ENCODE data around the gene ILK.
A peak's percentile ranks its signal among the peaks of the same experiment; 100 is the strongest.

Gene ILK

DNA sequence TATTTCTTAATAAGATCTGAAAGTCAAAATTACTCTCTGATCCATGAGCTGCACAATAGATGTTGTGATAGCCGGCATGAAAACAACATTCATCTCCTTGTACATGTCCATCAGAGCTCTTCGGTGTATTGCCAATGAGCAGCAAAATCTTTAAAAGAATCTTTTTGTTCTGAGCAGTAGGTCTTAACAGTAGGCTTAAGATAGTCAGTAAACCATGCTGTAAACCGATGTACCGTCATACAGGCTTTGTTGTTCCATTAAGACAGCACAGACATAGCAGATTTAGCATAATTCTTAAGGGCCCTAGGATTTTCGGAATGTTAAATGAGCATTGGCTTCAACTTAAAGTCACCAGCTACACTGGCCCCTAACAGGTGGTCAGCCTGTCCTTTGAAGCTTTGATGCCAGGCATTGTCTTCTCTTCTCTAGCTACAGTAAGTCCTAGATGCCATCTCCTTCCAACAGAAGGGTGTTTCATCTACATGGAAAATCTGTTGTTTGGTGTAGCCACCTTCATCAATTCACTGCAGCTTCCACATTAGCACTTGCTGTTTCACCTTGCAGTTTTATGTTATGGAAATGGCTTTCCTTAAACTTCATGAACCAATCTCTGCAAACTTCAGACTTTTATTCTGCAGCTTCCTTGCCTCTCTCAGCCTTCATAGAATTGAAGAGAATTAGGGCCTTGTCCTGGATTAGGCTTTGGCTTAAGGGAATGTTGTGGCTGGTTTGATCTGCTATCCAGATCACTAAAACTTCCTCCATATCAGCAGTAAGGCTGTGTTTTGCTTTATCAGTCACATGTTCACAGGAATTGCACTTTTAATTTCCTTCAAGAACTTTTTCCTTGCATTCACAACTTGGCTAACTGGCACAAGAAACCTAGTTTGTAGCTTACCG lies 28.5 kb upstream of the ILK start:
- no peak for DNase-seq

DNA sequence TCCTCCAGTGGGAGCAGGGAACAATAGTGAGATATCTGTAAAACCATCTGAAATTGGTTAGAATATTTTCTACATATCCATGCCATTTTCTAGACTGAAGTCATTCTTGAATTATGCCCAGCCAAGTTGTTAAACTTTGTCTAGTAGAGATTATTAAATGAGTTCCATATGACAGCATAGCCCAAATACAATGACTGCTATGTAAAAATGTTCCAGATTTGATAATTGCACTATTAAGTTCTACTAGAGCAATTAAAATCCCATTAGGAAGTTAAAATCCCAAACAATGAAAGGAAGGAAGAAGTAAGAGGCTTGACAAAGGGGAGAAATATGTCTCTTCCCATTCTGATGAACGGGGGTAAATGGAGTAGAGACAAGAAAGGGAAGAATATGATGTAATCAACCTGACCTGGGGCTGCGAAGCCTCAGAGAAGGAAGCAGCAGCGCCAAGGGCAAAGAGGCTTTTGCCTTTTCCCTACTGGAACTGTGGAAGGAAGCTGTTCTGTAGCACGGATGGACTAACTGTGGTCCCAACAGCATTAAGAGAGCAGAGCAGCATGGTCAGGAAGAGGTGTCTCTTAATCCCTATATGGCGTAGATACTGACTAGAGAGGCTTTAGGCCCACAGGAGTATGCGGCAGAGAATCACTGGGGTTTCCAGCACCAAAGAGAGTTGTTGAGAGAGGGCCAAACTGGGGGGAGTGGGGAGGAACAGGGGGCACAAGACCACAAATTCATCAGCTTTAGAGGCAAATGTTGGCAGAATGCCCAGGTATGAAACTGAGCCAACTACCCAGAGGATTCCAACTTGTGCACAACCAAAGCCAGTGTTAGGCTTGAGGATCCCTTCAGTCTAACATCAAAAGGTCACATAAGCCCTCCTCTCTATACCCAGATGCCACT lies 26.9 kb upstream of the ILK start:
- DNase-seq = no peak

DNA sequence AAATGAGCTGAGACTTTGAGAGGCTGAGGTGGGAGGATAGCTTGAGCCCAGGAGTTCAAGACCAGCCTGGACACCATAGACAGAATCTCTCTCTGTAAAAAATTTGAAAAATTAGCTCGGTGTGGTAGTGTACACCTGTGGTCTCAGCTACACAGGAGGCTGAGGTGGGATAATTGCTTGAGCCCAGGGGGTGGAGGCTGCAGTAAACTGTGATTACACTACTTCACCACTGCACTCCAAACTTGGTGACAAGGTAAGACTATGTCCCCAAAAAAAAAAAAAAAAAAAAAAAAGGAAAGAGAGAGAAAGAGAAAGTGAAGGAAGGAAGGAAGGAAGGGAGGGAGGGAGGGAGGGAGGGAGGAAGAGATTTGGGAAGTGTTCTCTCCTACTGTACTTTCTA lies 25.4 kb upstream of the ILK start:
- DNase-seq = no peak

DNA sequence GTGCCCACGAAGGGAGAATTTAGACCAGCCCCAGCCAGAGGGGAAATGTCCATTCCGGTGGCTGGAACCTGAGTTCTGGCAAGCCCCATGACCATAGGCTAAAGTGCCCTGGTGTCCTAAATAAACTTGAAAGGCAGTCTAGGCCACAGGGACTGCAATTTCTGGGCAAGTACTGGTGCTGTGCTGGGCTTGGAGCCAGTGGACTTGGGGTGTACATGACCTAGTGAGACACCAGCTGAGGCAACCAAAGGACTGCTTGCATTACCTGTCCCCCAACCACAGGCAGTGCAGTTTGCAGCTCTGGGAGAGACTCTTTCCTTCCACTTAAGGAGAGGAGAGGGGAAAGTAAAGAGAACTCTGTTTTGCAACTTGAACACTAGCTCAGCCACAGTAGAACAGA lies 23.9 kb upstream of the ILK start:
- no peak for DNase-seq

DNA sequence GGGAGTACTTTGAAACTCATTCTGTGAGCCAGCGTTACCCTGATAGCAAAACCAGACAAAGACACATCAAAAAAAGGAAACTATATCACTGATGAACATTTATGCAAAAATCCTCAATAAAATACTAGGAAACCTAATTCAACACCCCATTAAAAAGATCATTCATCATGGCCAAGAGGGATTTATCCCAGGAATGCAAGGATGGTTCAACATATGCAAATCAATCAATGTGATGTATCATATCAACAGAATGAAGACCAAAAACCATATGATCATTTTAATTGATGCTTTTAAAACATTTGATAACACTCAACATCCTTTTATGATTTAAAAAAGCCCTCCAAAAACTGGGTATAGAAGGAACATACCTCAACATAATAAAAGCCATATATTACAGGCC lies 20.0 kb upstream of the ILK start:
- no peak for DNase-seq

DNA sequence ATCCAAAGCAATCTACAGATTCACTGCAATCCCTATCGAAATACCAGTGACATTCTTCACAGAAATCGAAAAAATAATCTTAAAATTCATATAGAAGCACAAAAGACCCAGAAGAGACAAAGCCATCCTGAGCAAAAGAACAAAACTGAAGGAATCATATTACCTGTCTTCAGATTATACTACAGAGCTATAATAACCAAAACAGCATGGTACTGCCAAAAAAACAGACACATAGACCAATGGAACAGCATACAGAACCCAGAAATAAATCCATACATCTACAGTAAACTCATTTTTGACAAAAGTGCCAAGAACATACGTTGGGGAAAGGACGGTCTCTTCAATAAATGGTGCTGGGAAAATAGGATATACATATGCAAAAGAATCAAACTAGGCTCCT lies 19.0 kb upstream of the ILK start:
- DNase-seq = no peak

DNA sequence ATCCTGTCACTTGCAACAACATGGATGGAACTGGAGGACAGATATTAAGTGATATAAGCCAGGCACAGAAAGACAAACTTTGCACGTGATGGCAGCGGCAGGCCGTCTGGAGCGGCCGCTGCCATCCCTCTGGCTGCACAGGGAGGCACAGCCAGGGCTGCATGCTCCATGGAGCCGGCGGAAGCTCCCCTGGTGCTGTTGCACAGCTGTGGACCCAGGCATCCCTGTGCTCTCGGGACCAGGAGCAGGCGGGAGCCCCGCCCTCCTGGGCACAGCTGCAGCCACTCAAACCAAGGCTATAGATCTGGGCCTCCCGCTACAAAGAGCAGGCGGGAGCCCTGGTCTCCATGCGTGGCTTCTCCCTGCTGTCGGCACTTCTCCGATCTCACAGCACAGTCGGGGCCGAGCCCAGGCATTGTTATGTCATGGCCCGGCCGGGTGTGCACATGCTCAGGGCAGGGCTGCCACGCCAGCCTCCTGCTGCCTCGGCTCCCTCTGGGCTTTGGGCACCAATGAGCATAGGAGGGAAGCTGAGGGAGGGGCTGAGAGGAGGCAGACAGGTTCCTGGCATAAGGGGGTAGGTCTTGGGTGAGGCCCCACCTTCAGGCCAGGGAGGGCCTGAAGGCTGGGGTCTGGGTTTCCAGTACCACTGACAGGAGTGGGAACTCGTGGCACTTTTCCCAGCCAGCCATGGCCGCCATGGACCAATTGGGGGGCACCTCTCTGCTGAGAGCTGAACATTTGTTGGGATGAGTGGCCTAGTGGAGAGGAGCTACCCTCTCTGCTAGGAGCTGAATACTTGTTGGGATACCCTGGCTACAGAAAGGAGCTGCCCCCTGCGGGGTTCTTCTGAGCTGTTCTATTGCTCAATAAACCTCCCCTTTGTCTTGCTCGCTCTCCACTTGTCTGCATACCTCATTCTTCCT lies 16.9 kb upstream of the ILK start:
- no peak for DNase-seq

DNA sequence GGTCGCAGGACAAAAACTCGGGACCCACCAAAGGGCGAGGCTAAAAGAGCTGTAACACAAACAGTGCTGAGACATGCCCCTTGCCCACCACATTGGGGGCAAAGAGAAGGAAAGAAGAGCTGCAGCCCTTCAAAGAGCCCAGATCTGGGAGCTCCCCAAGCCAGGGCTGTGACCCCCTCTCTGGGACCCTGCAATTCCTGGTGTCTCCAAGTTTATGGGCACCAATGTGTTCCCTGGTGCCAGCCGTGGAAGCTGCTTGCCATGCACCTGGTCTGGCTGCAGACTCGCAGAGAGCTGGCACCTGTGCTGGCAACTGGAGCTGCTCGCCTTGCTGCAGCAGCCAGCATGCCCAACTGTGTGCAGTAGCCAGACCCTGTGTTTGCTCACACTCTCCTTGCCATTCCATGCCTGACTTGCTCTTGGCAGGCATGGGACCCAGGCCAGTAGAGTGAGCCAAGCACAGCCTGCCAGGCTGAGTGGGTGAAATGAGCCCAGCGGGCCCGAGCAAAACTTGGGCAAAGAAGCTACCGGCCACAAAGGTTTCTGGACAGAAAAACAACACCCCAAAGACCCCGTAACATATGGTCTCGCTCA lies 16.1 kb upstream of the ILK start:
- no peak for DNase-seq

DNA sequence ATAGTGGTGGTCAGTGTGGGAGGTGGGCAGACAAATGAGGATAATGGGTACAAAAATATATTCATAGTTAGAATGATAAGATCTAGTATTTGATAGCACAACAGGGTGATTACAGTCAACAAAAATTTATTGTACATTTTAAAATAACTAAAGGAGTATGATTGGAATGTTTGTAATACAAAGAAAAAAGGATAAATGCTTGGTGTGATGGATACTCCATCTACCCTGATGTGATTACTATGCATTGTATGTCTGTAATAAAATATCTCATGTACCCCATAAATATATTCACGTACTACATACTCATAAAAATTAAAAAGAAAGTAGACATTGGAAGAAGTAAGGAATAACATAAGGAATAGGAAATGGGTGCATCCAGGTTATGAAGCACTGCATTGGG lies 15.6 kb upstream of the ILK start:
- DNase-seq = no peak

DNA sequence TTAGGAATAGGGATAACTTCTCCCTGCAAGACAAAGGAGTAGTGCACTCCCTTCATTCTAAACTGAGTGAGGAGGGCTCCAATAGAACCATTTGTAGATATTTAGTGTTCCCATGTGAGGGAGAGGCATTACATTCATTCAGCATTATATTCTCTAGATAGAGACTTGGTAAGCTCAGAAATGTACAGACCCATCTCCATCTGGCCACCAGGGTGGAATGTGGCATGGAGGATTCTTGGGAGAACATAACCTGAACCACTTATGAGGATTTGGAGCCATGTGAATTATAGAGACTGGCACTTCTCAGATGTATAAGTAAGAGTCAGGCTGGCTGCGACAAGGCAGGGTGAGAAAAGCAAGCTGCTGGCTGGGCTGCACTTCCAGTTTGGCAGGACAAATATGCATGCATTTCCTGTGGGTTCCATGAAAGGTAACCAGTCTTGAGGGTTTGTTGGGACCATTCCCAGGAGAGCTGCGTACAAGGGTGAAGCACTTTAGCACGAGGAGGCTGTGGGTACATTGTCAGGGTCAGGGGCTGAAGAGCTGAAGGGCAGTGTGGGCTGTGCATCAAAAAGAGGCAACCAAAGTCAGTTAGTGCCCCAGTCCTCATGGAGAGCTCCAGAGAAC lies 9.3 kb upstream of the ILK start:
- DNase-seq = no peak

DNA sequence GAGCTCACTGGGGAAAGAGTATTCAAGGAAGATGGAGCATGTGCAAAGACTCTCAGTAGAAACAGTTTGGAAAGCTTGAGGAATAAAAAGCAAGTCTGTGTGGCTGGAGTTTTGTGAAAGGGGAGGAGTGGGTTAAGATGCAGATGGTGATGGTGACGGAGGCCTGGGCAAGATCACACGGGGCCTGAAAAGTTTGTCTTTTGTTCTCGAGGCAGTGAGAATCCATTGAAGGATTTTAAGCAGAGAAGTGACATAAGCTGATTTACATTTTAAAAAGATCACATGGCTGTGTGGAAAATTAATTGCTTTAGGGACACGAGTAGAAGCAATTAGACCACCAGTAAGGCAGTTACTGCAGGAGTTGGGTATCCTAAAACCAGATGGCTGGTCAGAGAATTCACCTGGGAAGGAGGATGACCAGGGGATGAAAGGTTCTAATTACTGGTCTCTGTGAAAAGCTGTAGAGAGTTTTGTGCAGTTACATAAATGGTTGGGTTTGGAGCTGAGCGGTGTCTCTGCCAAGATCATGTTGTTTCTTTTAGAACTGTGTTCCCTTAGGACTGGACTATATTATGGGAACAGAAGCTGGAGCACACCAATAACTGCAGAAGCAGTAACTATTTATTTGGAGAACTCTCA lies 7.2 kb upstream of the ILK start:
- no peak for DNase-seq

DNA sequence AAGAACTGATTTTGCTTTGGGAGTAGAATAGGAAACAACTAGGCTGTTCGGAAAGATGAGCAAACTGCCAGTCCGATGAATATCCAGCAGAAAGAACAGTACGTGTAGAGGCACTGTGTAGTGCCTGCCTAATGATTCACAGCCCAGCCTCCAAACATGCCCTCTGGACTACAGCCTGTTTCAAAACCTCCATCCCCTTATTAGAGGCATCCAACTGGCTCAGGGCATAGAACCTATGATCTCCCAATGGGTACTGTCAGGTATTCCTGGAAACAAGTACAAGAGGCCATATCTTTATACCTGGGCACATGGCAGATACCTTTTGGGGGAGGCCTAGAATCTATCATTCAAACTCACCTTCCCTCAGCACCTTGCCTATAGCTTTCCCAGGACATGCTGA lies 5.0 kb upstream of the ILK start:
- DNase-seq = no peak

DNA sequence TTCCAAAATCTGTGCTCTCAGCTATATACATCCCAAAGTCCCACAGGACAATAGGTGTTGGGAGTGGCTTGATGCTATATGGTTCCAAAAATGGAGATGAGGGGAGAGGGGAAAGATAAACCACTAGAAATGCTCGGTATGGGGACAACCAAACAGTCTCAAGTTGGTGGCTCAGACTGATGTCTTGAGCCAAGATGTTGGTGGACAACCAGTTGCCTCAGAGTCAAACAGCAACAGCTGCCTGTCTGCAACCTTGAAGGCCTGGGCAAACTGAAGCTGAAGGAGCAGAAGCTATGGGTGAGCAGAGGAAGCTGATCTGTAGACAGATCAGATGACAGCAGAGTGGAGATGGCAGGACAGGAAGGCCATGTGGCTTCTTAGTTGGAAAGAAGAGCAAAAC lies 4.1 kb upstream of the ILK start:
- no peak for DNase-seq

DNA sequence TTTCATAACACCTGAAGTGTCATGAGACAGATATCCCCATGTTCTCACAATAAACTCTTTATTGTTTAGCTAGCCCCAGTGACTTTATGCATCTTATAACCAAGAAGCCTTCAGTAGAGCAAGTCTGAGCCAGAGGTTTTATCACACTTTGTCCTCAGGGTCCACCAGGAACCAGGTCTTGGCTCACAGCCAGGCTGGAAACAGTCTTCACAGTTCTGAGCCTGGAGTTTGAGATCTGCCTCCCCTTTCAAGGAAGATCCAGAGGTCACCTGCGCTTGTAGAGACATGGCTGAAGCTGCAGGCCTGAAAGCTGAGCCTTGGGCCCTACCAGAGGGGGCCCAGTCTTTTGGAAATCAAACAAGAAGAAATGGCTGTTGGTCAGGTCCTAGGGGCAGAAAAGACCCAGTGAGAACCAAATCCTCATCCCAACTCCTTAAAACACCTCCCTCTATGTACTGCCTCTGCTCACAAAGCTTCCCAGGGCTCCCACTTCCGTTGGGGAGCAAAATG lies 3.6 kb upstream of the ILK start:
- DNase-seq = no peak

DNA sequence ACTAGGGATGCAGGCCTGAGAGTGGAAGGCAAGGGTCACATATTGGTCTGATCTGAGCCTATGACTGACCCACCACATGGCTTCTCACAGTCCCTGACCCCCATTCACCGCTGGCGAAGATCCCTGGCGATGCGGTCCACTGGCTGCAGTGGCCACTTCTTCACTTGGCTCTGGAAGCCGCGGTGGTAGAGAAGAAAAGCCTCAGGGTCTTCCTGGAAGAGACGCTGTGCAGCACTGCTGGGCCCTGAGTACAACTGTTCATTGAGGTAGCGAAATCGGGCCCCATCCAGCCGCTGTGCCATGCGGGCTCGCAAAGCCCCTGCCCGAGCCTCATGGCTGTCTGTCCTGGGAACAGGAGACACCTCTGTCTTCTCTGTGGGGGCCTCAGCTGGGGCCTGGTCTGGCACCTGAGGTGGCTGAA lies 2.5 kb upstream of the ILK start:
- DNase-seq = no peak

DNA sequence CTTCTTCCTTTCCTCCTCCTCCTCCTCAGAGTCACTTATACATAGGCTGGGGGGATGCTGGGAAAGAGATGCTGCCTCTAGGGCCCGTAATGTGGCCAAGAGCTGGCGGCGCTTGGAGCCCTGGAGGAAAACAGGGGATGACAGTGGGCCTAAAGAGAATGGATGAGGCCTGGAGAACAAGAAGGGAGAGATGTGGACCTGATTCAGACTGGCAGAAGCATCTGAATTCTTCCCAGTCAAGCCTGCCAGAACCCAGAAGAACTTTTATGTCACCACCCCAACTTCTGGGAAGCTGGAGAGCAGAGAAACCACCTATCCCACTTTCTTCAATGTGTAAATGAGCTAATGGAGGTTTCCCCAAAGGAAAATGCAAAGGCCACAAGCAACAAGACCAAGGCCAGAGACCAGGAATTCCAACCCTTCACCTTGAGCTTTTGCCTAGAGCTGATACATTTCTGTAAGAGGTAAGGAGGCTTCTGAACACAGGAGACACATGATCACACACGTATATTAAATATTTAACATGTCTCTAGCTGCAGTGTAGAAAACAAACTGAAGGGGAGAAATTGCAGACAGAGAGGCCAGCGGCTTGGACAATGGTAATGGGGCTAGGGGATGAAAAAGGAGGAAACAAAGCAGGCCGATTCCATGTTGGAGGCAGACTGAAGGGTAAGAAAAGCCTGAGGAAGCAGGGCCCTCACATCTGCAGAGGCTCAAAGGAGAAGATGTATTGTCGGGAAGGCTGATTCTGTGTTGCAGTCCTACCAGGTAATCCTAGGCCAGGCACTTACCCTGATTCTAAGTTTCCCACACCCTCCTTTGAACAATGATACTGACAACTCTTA lies 1.3 kb upstream of the ILK start:
- DNase-seq = no peak

DNA sequence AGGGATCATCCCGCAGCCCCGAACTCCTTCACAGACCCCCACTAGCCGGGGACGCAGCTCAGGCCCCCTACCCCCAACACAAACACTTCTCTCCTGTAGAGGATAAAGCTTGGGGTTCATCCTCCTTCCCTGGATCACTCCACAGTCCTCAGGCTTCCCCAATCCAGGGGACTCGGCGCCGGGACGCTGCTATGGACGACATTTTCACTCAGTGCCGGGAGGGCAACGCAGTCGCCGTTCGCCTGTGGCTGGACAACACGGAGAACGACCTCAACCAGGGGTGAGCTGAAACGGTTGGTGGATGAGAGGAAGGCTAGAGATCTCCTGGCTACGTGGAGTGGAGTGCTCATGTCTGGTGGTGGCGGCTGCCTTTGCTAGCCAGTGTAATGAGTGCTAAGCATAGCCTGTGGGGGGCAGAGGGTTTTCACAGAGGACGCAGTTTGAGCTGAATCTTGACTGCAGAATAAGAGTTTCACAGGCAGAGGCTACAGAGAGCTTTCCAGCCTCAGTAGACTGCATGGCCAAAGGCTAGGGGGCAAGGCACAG lies 580 bp downstream of the ILK start:
- peak; percentile 42 for DNase-seq

DNA sequence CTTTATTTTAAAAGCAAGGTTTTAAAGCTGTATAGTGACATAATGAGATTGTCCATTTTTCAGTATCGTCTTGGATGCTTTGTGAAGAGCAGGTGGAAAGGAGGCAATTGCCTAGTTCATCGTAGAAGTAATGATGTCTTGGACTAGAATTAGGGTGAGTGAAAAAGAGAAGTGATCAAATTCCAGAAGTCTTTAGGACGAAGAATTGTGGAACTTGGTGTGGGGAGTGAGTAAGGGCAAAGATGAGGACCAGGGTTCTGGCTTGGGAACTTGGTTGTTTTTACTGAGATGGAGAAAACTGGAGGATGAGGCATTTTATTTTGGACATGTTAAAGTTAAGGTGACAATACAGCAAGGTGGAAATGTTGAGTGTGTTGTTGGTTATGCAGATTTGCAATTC lies 1.2 kb downstream of the ILK start:
- no peak for DNase-seq

DNA sequence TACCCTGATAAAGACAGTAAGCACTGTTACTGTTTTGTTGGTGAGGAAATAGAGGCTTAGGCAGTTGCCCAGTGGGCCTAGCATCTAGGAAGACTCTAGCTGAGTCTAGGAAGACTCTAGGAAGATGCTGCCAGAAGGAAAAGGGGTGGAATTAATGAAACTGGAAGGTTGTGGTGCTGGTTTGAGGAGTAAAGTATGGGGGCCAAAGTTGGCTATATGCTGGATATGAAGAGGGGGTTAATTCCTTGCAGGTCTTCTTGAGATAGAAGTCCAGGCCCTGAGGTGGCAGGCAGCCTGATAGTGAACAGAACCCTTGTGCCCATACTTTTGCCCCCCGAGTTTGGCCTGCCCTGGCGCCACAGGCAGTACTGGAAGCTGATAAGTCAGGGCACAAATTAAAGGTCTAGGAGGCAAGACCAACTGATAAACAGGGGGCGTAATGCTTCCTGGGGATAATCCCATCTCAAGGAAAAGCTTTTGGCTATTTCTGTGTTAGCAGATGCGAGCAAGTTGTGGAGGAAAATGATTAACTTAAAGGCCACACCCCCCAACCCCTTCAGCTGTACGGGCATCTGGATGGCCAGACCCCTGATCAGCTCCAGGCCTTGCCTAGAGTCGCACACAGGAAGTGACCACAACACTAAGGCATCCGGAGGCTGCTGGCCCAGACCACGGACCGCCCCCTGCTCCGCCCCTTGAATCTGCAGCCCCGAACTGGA lies 3.1 kb downstream of the ILK start:
- peak; percentile 11 for DNase-seq

Data from stimulated activated naive CD4-positive, alpha-beta T cell treated with Interleukin-2 at 50 U/mL for 16 hours (primary cell).